Brain pericyte (primary cell): ENCODE data around the gene NOP9.

Source experiments
- DNase-seq: peaks from one replicate; pipeline ENCODE4 v3.0.0-alpha.2; 2012; ENCODE audit warnings: low read depth, low spot score

NOP9 gene

DNA sequence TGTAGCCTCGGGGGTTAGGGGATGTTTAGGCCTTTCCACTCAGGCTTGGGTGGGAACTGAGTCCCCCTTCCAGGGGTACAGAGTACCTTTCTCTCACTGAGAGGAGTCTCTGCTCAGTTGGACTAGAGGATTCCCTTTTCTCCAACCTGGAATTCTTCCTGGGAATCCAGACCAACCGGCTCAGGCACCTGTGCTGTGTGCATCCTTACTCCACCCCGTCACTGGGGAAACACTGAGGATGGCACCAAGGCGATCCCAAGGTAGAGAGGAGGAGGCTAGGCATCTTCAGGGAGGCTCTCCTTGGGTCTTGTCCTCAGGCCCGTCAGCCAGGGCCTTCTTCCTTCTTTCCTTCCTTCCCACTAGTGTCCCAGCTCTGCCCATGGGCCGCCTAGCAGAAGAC, 35.8 kb upstream of the NOP9 start:
- DNase-seq = no peak

GRCh38 chr14:24264298-24264697, 35.4 kb upstream of the NOP9 start:
- DNase-seq = no peak

GRCh38 chr14:24266344-24267244, 33.1 kb upstream of the NOP9 start:
- DNase-seq = no peak

- no peak for DNase-seq
Measured at GRCh38 chr14:24267516-24267915, 32.1 kb upstream of the NOP9 start.

DNA sequence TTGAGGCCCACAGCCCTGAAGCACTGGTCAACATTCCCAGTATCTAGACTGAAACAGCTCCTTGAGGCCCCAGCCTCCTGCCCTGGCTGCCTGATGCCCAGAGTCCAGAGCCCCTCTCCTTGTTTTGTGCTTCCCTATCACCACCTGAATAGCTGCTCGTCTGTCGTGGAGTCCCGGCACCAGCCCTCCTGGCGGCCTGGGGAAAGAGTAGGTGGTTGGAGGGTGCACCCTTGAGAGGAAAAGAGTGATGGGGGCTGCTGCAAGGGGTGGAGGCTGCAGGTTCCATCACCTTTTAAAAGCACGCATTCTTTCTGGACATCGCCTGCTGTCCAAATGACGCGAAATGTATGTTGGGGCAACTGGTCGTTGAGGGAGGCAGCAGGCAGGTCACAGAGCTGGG, 31.4 kb upstream of the NOP9 start:
- no peak for DNase-seq

DNA sequence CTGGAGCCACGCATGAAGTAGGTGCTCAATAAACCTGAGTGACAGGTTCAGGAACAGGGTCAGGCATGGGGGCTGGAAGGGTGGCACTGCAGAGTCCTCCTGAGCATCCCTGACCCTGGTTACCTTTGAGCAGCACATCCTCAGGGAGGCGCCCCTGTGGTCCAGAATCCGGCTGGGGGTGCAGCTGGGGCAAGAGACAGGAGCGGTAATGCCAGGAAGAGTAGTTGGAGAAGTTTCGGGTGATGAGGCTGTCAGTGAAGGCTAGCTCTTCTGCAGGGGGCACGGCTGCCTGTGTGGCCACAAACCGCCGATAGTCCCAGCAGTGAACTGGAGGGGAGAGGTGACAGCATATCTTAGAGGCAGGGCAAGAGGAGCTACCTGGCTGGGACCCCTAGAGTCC, 30.3 kb upstream of the NOP9 start:
- no peak for DNase-seq

DNA sequence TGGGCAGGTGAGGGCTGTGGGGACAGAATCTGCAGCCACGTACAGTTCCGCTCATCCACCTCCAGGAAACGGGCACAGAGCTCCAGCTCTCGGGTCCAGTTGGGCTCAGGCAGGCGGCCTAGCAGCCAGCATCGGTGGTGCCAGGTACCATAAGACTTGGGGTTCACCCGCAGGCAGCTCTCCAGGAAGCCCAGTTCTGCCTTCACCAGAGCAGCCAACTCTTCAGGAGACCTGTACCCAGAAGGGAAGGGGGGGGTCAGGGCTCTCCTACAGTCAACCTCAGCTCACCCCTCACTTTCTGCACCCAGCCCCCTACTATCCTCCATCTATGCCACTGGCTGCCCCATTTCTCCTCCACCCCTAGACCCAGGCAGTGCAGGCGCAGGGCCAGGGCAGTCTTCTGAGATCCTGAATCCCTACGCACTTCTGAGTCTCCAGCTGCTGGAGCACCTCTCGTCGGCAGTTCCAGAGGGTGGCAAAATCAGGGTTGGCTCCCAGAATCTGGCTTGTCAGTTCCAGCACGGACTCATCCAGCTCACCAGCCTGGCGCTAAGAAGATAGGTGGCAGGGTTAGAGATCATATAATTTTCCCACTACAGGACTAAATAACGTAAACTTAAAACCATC, 29.6 kb upstream of the NOP9 start:
- no peak for DNase-seq

GRCh38 chr14:24270537-24271133, 29.0 kb upstream of the NOP9 start:
- DNase-seq = peak; percentile 17

- DNase-seq = peak; percentile 57
Measured at GRCh38 chr14:24271134-24271833, 28.4 kb upstream of the NOP9 start, which contains the start of gene RABGGTA. RABGGTA (minus strand) TSS chr14:24271597; CDS start chr14:24271115, 482 bp downstream.

DNA sequence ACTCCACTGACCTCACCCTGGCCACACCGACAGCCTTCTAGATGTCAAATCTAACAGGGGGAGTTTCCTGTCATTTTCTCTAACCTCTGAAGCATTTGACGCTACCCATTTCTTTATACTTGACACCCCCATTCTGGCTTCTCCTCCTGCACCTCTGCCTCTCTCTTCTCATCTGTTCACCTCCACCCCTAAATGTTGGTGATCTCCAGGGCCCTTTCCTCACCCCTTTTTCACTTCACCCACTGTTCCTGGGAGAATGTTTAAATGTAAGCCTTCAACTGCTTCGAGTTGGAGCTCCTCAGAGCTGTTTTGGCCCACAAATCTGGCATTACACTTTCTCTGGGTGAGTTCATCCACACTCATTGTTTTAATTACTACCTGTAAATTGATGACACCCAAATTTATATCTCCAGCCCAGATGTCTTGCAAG, 27.8 kb upstream of the NOP9 start:
- no peak for DNase-seq

- DNase-seq = no peak
Measured at GRCh38 chr14:24272467-24272866, 27.2 kb upstream of the NOP9 start.

DNA sequence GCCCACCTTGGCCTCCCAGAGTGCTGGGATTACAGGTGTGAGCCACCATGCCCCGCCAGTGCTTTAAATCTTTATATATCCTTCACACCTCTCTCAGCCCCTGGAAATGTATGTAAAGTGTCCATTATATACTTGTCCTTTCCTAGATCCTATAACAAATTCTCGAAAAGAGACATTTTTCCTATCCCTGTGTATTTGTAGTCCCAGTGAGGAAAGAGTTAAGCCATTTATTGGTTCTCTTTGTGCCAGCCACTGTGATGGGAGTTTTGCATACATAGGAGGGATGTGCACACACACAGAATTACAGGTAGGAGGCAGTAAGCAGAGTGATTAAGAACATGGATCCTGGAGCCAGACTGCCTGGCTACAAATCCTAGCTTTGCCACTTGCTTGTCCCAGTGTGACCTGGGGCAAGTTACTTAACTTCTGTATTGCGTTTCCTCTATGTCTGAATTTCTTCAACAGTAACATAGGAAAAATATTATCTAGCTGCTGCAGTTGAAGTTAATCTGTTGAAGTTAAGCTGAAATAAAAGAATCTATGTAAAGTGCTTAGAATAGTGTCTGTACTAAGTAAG, 26.1 kb upstream of the NOP9 start:
- no peak for DNase-seq

GRCh38 chr14:24274101-24274543, 25.5 kb upstream of the NOP9 start:
- no peak for DNase-seq

DNA sequence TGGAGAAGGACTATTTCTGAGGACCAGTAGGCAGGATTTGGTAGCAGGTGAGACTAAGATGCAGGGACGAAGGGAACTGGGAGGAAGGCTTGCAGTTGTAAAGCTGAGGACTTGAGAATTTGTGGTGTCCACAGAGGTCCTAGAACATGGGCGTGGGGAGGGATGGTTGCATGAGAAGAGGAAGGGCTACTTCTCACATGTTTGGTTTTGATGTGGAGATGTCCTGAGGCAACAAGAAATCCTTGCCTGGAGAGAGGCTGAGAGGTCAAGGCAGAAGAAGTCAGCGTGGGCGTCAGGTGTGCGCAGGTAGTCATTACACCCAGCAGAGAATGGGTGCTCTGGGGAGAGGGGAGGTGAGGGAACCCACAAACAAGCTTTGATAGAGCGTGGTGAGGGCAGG, 22.6 kb upstream of the NOP9 start:
- no peak for DNase-seq

- DNase-seq = no peak
Measured at GRCh38 chr14:24277606-24278321, 21.9 kb upstream of the NOP9 start.

DNA sequence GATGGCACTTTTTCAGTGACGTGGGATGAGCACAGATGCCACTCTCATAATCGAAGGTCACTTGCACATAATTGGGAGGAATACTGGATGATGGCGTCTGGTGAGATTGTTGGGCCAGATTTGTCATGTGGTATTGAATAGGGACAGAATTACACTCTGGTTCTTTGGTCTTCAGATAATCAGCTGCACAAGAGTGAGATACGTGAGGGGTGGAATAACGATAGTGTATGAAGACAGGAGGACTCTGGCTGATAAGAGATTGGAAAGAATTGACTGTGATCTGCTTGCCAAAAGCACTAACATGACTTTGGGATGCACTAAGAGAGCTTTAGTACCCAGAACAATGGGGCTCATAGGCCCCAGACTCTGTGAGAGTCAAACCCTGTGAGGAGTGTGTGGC, 21.2 kb upstream of the NOP9 start:
- DNase-seq = no peak

DNA sequence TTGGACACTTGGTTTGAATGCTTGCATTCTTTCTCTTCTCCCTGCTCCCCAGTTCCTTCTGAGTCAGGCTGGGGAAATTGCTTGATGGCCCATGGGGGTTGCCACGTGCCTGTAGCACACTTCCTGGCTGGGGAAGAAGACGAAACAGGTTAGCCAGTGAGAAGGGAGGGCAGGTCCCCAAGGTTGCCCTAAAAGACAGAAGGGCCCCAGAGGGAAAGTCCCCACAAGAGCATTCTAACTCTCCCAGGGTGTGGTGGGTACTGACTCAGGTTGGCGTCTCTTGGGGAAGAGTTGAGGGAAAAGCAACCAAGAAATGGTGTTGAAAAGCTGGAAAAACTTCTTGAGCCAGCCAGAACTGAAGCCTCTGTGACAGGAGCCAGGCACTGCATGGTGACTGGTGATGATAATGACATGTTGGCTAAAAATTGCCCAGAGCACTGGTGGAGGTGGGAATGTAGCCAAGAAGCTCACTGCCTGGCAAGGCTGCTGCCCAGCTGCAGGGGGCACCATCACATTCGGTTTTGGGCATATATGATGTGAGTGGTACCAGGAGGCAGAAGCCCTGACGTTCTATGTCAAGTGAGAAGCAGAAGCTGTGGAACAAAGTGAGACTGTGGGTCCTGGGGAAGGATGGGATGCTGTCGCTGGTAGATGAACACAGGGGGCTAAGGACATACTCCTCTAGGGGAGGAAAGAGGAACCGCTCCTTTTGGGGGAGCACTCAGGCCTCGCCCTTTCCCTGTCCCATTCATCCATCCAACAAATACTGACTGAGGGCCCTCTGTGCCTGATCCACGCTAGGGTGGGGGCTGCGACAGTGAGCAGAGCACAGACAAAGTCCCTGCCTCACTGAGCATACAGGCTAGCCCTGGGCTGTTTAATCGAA, 20.1 kb upstream of the NOP9 start:
- DNase-seq = no peak

- no peak for DNase-seq
Measured at GRCh38 chr14:24280797-24281460, 18.7 kb upstream of the NOP9 start.

DNA sequence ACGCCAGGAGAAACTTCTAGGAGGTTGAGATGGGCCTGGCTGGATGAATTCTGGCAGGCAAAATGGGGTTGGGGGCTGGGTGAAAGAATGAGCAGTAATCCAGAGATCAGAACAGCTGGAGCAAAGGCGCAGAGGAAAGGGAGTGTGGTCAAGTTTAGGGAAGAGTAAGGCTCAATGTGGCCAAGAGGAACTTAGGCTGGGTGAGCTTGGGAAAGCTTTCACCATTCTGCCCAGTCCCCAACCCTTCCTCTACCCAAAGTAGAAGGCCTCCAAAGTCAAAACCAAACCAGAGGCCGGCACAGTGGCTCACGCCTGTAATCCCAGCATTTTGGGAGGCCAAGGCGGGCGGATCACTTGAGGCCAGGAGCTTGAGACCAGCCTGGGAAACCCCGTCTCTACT, 18.0 kb upstream of the NOP9 start:
- no peak for DNase-seq
